AG09309 (cell line): Measurements from ENCODE around the gene SSBP2.
"Not testable (repeated sequence)": the region's sequence is repeated elsewhere in the genome, so short reads cannot be mapped to it uniquely, and the experiment has no call there.

Source experiments
- DNase-seq: peaks from one replicate; pipeline ENCODE4 v3.0.0-alpha.2; 2010; ENCODE audit warnings: low read depth
- H3K4me3 ChIP-seq: 2 replicates; pipeline ENCODE4 v1.5.1; 2011; ENCODE audit warnings: mild to moderate bottlenecking, low read depth, low read length, moderate library complexity; ENCODE audit not compliant: control insufficient read depth
- CTCF ChIP-seq: IDR thresholded peaks from 2 replicates; pipeline ENCODE4 v1.5.1; 2011; ENCODE audit warnings: mild to moderate bottlenecking, low read depth, low read length, inconsistent platforms; ENCODE audit not compliant: insufficient read depth, control insufficient read depth; ENCODE audit errors: missing control alignments

Gene SSBP2

GRCh38 chr5:81632679-81633078, 118.2 kb downstream of the SSBP2 start:
- H3K4me3 ChIP-seq = no peak overlapping the region
- TF ChIP-seq CTCF = no peak
- no peak for DNase-seq

DNA sequence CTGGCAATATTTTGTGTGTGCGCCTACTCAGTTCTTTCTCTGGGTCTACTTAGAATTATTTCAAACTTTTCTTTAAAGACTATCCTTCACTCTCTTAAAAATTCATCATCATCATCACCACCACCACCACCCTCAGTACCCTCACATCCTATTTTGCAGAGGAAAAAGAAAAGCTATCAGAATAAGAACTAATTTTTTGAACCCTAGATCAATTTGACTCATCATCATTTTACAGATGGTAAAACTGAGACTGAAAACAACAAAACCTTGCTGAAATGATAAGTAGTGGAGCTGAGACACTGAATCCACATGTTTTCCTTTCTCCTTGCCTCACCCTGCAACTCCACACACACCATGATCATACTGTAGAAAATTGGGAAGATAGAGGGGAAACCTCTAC, 119.3 kb downstream of the SSBP2 start:
- no peak for DNase-seq
- H3K4me3 ChIP-seq = no peak overlapping the region
- no peak for TF ChIP-seq CTCF

DNA sequence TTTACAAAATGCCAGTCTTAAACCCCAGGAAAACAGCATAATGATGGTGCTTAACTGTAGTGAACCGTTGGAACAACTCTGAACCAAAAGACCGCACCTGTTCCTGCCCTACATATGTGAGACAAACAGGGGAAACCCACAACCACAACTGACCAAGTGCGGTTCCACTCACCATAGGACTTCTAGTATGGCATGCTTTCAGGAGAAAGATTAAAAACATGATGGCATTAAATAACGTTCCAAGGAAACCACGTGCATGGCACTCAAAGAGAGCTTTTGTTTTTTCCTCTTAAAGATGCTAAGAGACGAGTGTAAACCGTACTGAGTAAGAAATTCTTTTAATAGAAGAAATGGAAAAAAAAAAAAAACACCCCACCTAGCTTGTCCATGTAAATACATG, 119.8 kb downstream of the SSBP2 start:
- H3K4me3 ChIP-seq = no peak overlapping the region
- no peak for DNase-seq
- no peak for TF ChIP-seq CTCF

- no peak overlapping the region for H3K4me3 ChIP-seq
- no peak for DNase-seq
- TF ChIP-seq CTCF = no peak
These were observed 120.2 kb downstream of the SSBP2 start for GRCh38 chr5:81630684-81631083.

DNA sequence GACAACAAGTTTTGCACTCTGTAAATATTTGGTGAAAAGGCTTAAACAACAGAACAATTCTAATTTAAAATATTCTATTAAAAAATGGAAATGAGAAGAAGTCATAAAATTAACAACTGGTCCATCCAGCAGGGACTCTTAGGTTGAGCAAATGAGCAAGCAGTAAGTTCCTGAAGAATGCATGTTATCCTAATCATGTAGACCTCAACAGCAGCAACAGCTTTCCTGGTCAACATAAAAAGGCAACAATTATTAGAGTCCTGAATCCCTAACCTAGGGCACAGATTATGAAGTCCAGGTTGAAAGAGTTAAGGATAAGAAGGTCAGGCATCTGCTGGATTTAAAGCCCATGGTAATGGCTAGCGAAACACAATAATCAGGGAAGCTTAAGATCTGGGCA, 120.9 kb downstream of the SSBP2 start:
- no peak for DNase-seq
- H3K4me3 ChIP-seq = no peak overlapping the region
- no peak for TF ChIP-seq CTCF

GRCh38 chr5:81628061-81628460, 122.8 kb downstream of the SSBP2 start:
- DNase-seq, H3K4me3 ChIP-seq: not testable (repeated sequence)

GRCh38 chr5:81626524-81626923, 124.4 kb downstream of the SSBP2 start:
- no peak overlapping the region for H3K4me3 ChIP-seq
- TF ChIP-seq CTCF = no peak
- no peak for DNase-seq

- no peak for TF ChIP-seq CTCF
- no peak for DNase-seq
- H3K4me3 ChIP-seq = no peak overlapping the region
These were observed 141.0 kb downstream of the SSBP2 start for GRCh38 chr5:81609810-81610375.
